HCT116 (cell line): ENCODE results near the gene ZFTA. TPM values are rescaled to one million over a fixed set of nuclear protein-coding genes. Genes with fewer than 3 reads are reported as not detected.

ENCODE experiments used
- ATAC-seq: fragments of 200-7000 bp; cut with Tn5 transposase; 2 replicates; pipeline ENCODE4 v1.9.1; 2020; ENCODE audit warnings: mild to moderate bottlenecking, moderate library complexity
- BruUV-seq: library from RNA; stranded (reverse); fragments of 400-500 nt; replicated peaks from 2 replicates; lab custom pipeline; 2021; lab: Mats Ljungman, UMichigan
- CTCF ChIA-PET: fragments of 300-600 bp; sonication (Branson Sonifier 250); formaldehyde crosslinking; loops from one replicate; lab custom pipeline; 2021; ENCODE audit warnings: antibody characterized with exemption; lab: Charles Lee
- POLR2A ChIA-PET: fragments of 300-600, 350-600 bp; sonication (Branson Sonifier 250); formaldehyde crosslinking; loops from one replicate; lab custom pipeline; 2021; ENCODE audit warnings: antibody characterized with exemption; lab: Charles Lee
- RAD21 ChIA-PET, 2 experiments: fragments of 300-600 bp; sonication (Branson Sonifier 250); formaldehyde crosslinking; loops; one replicate each; lab custom pipeline; 2023; ENCODE audit warnings: low total read pairs in 2 of 2; ENCODE audit not compliant: uncharacterized antibody in 2 of 2, unreplicated experiment in 2 of 2, low non-redundant PET in 1 of 2; lab: Charles Lee
- DNase-seq: peaks from one replicate; pipeline ENCODE4 v3.0.0-alpha.2; 2010; ENCODE audit warnings: low read depth, low spot score
- H2AFZ ChIP-seq: fragments of 200-600 bp; shearing (Covaris generic), sonication (generic); 2 replicates; pipeline ENCODE4 v1.6.1; 2017; ENCODE audit warnings: low read depth, mixed run types, mixed read lengths, antibody characterized with exemption, low read length; ENCODE audit not compliant: poor library complexity, severe bottlenecking
- H3K27ac ChIP-seq: 2 replicates; pipeline ENCODE4 v1.5.1; 2012; ENCODE audit warnings: low read depth, low read length
- H3K27me3 ChIP-seq: fragments of 200-600 bp; sonication (generic); 2 replicates; pipeline ENCODE4 v1.6.1; 2016; ENCODE audit warnings: mixed run types, low read length, mixed read lengths; ENCODE audit not compliant: insufficient read depth
- H3K36me3 ChIP-seq, 2 experiments: fragments of 200-500 bp in 1 of 2; fragments of 200-600 bp in 1 of 2; sonication (Bioruptor generic) in 1 of 2; sonication (generic) in 1 of 2; 2 replicates each; pipeline versions ENCODE4 v1.5.1 to v1.6.1; 2014 to 2016; ENCODE audit warnings: low read length in 2 of 2, inconsistent platforms in 1 of 2, mixed read lengths in 1 of 2, mixed run types in 1 of 2; ENCODE audit not compliant: insufficient read depth in 2 of 2, control insufficient read depth in 1 of 2
- H3K4me1 ChIP-seq, 2 experiments: fragments of 200-600 bp in 1 of 2; sonication (generic) in 1 of 2; 2 replicates each; pipeline versions ENCODE4 v1.5.1 to v1.6.1; 2012 to 2017; ENCODE audit warnings: low read length in 2 of 2, inconsistent platforms in 1 of 2, mild to moderate bottlenecking in 1 of 2, mixed read lengths in 1 of 2, mixed run types in 1 of 2, moderate library complexity in 1 of 2; ENCODE audit not compliant: insufficient read depth in 2 of 2, control insufficient read depth in 1 of 2
- H3K4me2 ChIP-seq: fragments of 200-600 bp; sonication (generic); 2 replicates; pipeline ENCODE4 v1.6.1; 2017; ENCODE audit warnings: mixed run types, low read length, mixed read lengths
- H3K4me3 ChIP-seq, 2 experiments: fragments of 200-600 bp in 1 of 2; sonication (generic) in 1 of 2; replicated peaks in 1 of 2; 2 replicates each; pipeline ENCODE4 v1.5.1; 2011 to 2016; ENCODE audit warnings: low read length in 2 of 2, control low read depth in 1 of 2, low read depth in 1 of 2, mild to moderate bottlenecking in 1 of 2, mixed read lengths in 1 of 2, mixed run types in 1 of 2
- H3K79me2 ChIP-seq: fragments of 200-600 bp; sonication (generic); 2 replicates; pipeline ENCODE4 v1.6.1; 2017; ENCODE audit warnings: mild to moderate bottlenecking, mixed run types, low read length, moderate library complexity, mixed read lengths; ENCODE audit not compliant: insufficient read depth
- H3K9ac ChIP-seq: fragments of 200-600 bp; sonication (generic); 2 replicates; pipeline ENCODE4 v1.6.1; 2016; ENCODE audit warnings: low read length, mixed read lengths
- H3K9me2 ChIP-seq: fragments of 200-600 bp; sonication (generic), shearing (Covaris generic); 2 replicates; pipeline ENCODE4 v1.6.1; 2017; ENCODE audit warnings: mixed run types, mild to moderate bottlenecking, moderate library complexity; ENCODE audit not compliant: insufficient read depth
- H3K9me3 ChIP-seq, 2 experiments: fragments of 200-500 bp in 1 of 2; fragments of 200-600 bp in 1 of 2; sonication (Bioruptor generic) in 1 of 2; sonication (generic) in 1 of 2; 2 replicates each; pipeline ENCODE4 v1.6.1; 2014 to 2017; ENCODE audit warnings: low read length in 2 of 2, mixed read lengths in 2 of 2, inconsistent platforms in 1 of 2, low read depth in 1 of 2, mild to moderate bottlenecking in 1 of 2, mixed run types in 1 of 2, moderate library complexity in 1 of 2; ENCODE audit not compliant: control insufficient read depth in 1 of 2, insufficient read depth in 1 of 2
- H4K20me1 ChIP-seq: fragments of 200-600 bp; sonication (generic), shearing (Covaris generic); 2 replicates; pipeline ENCODE4 v1.6.1; 2017; ENCODE audit warnings: mixed run types, mild to moderate bottlenecking, moderate library complexity; ENCODE audit not compliant: insufficient read depth
- ELF1 ChIP-seq: IDR thresholded peaks from 2 replicates; pipeline ENCODE4 v1.6.1; 2012; ENCODE audit warnings: low read depth, borderline replicate concordance
- EZH2 ChIP-seq: fragments of 200-600 bp; sonication (generic); IDR thresholded peaks from 2 replicates; pipeline ENCODE4 v1.6.1; 2017; ENCODE audit warnings: antibody characterized with exemption, mixed run types
- EZH2phosphoT487 ChIP-seq: fragments of 200-600 bp; IDR thresholded peaks from 2 replicates; pipeline ENCODE4 v1.6.1; 2018; ENCODE audit warnings: antibody characterized with exemption, borderline replicate concordance
- FOSL1 ChIP-seq: IDR thresholded peaks from 2 replicates; pipeline ENCODE4 v1.6.1; 2012; ENCODE audit warnings: low read depth
- JUND ChIP-seq: IDR thresholded peaks from 2 replicates; pipeline ENCODE4 v1.6.1; 2012
- POLR2AphosphoS5 ChIP-seq: IDR thresholded peaks from 2 replicates; pipeline ENCODE4 v1.6.1; 2011; ENCODE audit warnings: mild to moderate bottlenecking, low read depth, low read length, moderate library complexity
- RAD21 ChIP-seq: IDR thresholded peaks from 2 replicates; pipeline ENCODE4 v1.6.1; 2012; ENCODE audit warnings: low read depth, mild to moderate bottlenecking
- SRF ChIP-seq: IDR thresholded peaks from 2 replicates; pipeline ENCODE4 v1.6.1; 2012; ENCODE audit warnings: low read depth
- YY1 ChIP-seq: IDR thresholded peaks from 2 replicates; pipeline ENCODE4 v1.6.1; 2011; ENCODE audit warnings: low read length, low read depth, moderate library complexity, mild to moderate bottlenecking; ENCODE audit not compliant: insufficient replicate concordance; ENCODE audit errors: extremely low read depth
- ZFX ChIP-seq: fragments of 450-650 bp; IDR thresholded peaks from 2 replicates; pipeline ENCODE4 v1.6.1; 2017
- intact Hi-C: fragments of 100-400 bp; cut with micrococcal nuclease; formaldehyde crosslinking; loops from 2 replicates; pipeline ENCODE4 v1.10.0; 2022
- total RNA-seq: library from RNA; stranded (reverse); gene quantifications from one replicate; pipeline ENCODE4 v1.2.1, GENCODE V29; 2021; ENCODE audit not compliant: unreplicated experiment
- TF ChIP-seq, protein P1 (sequence below): IDR thresholded peaks from 2 replicates; pipeline ENCODE4 v1.6.1; 2012
- TF ChIP-seq, protein P2 (sequence below), 3 experiments: fragments of 200-600 bp in 1 of 3; sonication (generic) in 1 of 3; IDR thresholded peaks in 2 of 3; conservative IDR thresholded peaks in 1 of 3; 2 replicates each; pipeline ENCODE4 v1.5.1; 2012 to 2017; ENCODE audit warnings: low read depth in 2 of 3, low read length in 2 of 3, antibody characterized with exemption in 1 of 3, borderline replicate concordance in 1 of 3, control low read depth in 1 of 3, mild to moderate bottlenecking in 1 of 3, mixed read lengths in 1 of 3, mixed run types in 1 of 3, moderate library complexity in 1 of 3; ENCODE audit not compliant: insufficient read depth in 1 of 3
- TF ChIP-seq, protein P3 (sequence below): IDR thresholded peaks from 2 replicates; pipeline ENCODE4 v1.6.1; 2011; ENCODE audit warnings: mild to moderate bottlenecking, low read length, moderate library complexity; ENCODE audit not compliant: insufficient replicate concordance; ENCODE audit errors: extremely low read depth

The ZFTA gene
- total RNA-seq, 1 experiment from 2014 or later = 14.7 TPM

DNA sequence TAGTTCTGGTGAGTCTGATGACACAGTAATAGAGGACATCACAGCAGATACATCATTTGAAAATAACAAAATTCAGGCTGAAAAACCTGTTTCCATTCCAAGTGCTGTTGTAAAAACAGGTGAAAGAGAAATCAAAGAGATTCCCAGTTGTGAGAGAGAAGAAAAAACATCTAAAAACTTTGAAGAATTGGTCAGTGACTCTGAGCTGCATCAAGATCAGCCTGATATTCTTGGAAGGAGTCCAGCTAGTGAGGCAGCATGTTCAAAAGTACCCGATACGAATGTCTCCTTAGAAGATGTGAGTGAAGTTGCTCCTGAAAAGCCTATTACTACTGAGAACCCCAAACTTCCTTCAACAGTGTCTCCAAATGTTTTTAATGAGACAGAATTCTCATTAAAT lies 48.6 kb downstream of the ZFTA start:
- BruUV-seq = no TSS peak
- H3K79me2 ChIP-seq = peaks cover 32% of the 10 kb centered on the region
- CTCF ChIA-PET = no interaction called here

More for the DNA sequence above, 48.6 kb downstream of the ZFTA start:
- DNase-seq (no peak), ATAC-seq (no peak)
- TF ChIP-seq POLR2AphosphoS5 = no peak
- no peak for TF ChIP-seq EZH2
- TF ChIP-seq, protein P1, sequence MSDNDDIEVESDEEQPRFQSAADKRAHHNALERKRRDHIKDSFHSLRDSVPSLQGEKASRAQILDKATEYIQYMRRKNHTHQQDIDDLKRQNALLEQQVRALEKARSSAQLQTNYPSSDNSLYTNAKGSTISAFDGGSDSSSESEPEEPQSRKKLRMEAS = no peak
- TF ChIP-seq YY1 = no peak
- TF ChIP-seq ELF1 = no peak
- TF ChIP-seq SRF = no peak
- TF ChIP-seq, protein P2, sequence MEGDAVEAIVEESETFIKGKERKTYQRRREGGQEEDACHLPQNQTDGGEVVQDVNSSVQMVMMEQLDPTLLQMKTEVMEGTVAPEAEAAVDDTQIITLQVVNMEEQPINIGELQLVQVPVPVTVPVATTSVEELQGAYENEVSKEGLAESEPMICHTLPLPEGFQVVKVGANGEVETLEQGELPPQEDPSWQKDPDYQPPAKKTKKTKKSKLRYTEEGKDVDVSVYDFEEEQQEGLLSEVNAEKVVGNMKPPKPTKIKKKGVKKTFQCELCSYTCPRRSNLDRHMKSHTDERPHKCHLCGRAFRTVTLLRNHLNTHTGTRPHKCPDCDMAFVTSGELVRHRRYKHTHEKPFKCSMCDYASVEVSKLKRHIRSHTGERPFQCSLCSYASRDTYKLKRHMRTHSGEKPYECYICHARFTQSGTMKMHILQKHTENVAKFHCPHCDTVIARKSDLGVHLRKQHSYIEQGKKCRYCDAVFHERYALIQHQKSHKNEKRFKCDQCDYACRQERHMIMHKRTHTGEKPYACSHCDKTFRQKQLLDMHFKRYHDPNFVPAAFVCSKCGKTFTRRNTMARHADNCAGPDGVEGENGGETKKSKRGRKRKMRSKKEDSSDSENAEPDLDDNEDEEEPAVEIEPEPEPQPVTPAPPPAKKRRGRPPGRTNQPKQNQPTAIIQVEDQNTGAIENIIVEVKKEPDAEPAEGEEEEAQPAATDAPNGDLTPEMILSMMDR (IDR thresholded peaks at IDR 0.05 in 2 of 3, conservative IDR thresholded peaks at IDR 0.05 in 1 of 3; ENCODE audit: borderline replicate concordance in 1 of 3, insufficient read depth in 1 of 3, low read depth in 2 of 3, low read length in 2 of 3) = no peak
- TF ChIP-seq EZH2phosphoT487 = no peak
- no peak for TF ChIP-seq JUND
- TF ChIP-seq ZFX = no peak
- TF ChIP-seq RAD21 = no peak
- no peak for TF ChIP-seq FOSL1
- TF ChIP-seq, protein P3, sequence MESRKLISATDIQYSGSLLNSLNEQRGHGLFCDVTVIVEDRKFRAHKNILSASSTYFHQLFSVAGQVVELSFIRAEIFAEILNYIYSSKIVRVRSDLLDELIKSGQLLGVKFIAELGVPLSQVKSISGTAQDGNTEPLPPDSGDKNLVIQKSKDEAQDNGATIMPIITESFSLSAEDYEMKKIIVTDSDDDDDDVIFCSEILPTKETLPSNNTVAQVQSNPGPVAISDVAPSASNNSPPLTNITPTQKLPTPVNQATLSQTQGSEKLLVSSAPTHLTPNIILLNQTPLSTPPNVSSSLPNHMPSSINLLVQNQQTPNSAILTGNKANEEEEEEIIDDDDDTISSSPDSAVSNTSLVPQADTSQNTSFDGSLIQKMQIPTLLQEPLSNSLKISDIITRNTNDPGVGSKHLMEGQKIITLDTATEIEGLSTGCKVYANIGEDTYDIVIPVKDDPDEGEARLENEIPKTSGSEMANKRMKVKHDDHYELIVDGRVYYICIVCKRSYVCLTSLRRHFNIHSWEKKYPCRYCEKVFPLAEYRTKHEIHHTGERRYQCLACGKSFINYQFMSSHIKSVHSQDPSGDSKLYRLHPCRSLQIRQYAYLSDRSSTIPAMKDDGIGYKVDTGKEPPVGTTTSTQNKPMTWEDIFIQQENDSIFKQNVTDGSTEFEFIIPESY = no peak
- H3K27ac ChIP-seq = no peak overlapping the region
- no peaks in the 10 kb centered on the region for H3K9me2 ChIP-seq
- H4K20me1 ChIP-seq = no peaks in the 10 kb centered on the region
- H3K4me3 ChIP-seq = no peak overlapping the region
- H3K9ac ChIP-seq = no peak overlapping the region
- H3K27me3 ChIP-seq = no peaks in the 10 kb centered on the region
- intact Hi-C loops = no loop called here
- ChIA-PET POLR2A (no interaction called here), RAD21 (no interaction called here)
- H3K4me2 ChIP-seq = no peak overlapping the region
- H2AFZ ChIP-seq = no peak overlapping the region
- no peaks in the 10 kb centered on the region for H3K9me3 ChIP-seq
- no peaks in the 10 kb centered on the region for H3K36me3 ChIP-seq
- 0 out of 4 replicates have a peak, but pooled peaks cover 0 to 3% of the 10 kb centered on the region in 2 experiments for H3K4me1 ChIP-seq
